Measurements from ENCODE around the gene PPP1R12B.
"Not testable (repeated sequence)": the region's sequence is repeated elsewhere in the genome, so short reads cannot be mapped to it uniquely, and the experiment has no call there.

Gene PPP1R12B

DNA sequence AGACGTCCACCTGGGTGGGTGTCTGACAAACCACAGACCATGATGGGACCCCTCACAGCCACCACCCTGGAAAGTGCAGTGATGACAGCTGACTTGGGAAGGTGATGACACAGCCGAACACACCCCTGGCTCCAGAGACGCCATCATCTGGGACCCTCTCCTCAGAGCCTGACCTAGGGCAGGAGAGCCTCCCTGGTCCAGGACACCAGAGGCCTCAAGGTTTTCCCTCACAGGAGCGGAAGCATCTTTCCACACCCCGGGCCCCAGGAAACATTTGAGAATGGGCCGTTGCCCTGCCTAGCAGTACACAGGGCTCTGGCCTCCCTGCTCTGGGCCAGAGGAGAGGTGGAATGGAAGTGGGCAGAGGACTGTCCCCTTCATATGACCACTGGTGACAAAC lies 282.0 kb downstream of the PPP1R12B start:
- TF ChIP-seq, protein P1, sequence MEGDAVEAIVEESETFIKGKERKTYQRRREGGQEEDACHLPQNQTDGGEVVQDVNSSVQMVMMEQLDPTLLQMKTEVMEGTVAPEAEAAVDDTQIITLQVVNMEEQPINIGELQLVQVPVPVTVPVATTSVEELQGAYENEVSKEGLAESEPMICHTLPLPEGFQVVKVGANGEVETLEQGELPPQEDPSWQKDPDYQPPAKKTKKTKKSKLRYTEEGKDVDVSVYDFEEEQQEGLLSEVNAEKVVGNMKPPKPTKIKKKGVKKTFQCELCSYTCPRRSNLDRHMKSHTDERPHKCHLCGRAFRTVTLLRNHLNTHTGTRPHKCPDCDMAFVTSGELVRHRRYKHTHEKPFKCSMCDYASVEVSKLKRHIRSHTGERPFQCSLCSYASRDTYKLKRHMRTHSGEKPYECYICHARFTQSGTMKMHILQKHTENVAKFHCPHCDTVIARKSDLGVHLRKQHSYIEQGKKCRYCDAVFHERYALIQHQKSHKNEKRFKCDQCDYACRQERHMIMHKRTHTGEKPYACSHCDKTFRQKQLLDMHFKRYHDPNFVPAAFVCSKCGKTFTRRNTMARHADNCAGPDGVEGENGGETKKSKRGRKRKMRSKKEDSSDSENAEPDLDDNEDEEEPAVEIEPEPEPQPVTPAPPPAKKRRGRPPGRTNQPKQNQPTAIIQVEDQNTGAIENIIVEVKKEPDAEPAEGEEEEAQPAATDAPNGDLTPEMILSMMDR (IDR thresholded peaks at IDR 0.05), result no peak

DNA sequence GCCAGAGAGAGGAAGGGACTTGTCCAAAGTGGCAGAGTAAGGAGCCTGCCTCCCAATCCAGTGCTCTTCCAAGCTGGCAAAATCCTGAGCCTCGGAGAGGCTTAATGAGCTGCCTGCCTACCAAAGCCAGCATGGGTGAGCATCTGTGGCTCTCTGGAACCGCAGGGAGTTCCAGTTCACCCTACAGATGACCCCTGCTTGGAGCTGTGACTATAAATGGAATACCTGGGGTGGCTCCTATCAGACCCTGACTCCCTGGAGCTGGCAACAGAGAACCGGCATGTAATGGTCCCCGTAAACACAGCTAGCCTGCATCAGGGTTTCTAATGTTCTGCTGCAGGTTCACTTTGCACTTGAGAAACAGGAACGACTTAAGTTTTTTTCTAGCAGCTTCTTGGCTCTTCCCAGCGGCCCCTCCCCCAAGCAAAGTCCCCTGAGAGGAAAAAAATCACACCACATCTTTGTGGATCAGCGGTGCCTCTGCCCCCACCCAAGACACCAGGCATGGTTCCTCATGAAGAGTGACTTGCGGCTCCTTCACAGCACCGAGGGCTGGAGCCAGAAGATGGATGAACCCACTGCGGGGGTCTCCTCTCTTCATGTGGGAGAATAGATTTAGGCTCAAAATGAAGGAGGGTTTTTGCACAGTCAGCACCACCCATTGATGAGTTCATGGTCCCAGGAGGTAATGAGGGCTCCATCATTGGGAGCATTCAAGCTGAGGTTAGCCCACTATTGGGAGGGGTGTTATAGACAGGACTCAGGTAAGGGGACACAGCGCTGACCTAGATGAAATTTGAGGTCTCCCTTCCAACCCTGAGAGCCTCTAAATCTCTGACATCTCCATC lies 282.8 kb downstream of the PPP1R12B start:
- Mint-ChIP-seq H3K4me3 (no peak overlapping the region), H3K4me1 (peaks cover 23% of the 10 kb centered on the region), H3K27ac (peak overlapping the region; percentile 45), H3K27me3 (ENCODE audit: low read depth, poor library complexity) (peaks cover 50% of the 10 kb centered on the region), H3K9me3 (no peaks in the 10 kb centered on the region), H3K36me3 (ENCODE audit: low read depth) (no peaks in the 10 kb centered on the region)
- no peak for DNase-seq
- TF ChIP-seq, protein P1 (IDR thresholded peaks at IDR 0.05), result no peak

More for the DNA sequence above, 282.0 kb downstream of the PPP1R12B start:
- H3K9me3 Mint-ChIP-seq, result no peaks in the 10 kb centered on the region
- no peak overlapping the region for H3K27ac Mint-ChIP-seq
- peaks cover 27% of the 10 kb centered on the region for H3K4me1 Mint-ChIP-seq
- H3K4me3 Mint-ChIP-seq, result no peak overlapping the region
- peaks cover 43% of the 10 kb centered on the region for H3K27me3 Mint-ChIP-seq (ENCODE audit: low read depth, poor library complexity)
- H3K36me3 Mint-ChIP-seq (ENCODE audit: low read depth), result no peaks in the 10 kb centered on the region
- no peak for DNase-seq

DNA sequence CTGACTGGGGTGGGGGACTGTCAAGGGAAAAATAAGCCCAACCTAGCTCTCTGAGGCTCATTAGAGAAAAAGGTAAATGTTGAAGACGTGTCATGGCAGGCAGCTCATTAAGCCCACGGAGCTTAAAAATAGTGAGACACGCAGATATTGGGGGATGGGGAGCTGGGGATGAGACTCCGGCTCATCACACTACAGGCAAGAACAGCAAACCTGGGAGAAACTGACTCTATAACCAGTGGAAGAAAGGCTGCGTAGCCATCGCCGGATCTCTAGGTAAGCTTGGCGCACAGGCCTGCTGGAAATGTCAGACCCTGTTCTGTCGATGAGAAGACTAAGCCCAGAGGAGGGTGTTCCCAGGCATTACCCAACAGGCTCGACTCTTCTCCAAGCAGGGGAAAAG lies 283.7 kb downstream of the PPP1R12B start:
- TF ChIP-seq, protein P1 (IDR thresholded peaks at IDR 0.05), result no peak
- H3K27me3 Mint-ChIP-seq (ENCODE audit: low read depth, poor library complexity), result peaks cover 55% of the 10 kb centered on the region
- no peak overlapping the region for H3K4me3 Mint-ChIP-seq
- no peaks in the 10 kb centered on the region for H3K9me3 Mint-ChIP-seq
- DNase-seq, result no peak
- H3K4me1 Mint-ChIP-seq, result peaks cover 16% of the 10 kb centered on the region
- H3K27ac Mint-ChIP-seq, result peak overlapping the region; percentile 21
- no peaks in the 10 kb centered on the region for H3K36me3 Mint-ChIP-seq (ENCODE audit: low read depth)

DNA sequence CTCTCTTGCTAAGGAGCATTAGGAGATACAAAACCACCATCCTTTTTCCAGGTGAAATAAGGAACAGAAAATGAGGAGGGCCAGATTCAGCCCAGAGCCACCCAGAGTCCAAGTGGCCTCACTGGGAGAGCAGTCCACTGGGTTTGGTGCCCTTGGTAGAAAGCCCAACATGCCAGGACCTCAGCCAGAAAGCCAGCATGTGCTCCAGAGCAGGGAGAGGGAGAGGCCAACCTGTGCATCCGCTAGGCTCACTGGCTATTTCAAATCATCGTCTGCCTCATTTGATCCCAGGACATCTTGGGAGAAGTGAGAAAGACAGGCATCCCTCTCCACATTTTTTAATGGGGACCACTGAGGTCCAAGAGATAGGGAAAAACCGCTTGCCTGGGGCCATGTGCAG lies 287.7 kb downstream of the PPP1R12B start:
- not testable (repeated sequence) for H3K4me3 Mint-ChIP-seq; H3K9me3 Mint-ChIP-seq; H3K36me3 Mint-ChIP-seq (ENCODE audit: low read depth); DNase-seq; H3K27ac Mint-ChIP-seq
- Mint-ChIP-seq H3K4me1 (peaks cover 29% of the 10 kb centered on the region), H3K27me3 (ENCODE audit: low read depth, poor library complexity) (peaks cover 81% of the 10 kb centered on the region)

DNA sequence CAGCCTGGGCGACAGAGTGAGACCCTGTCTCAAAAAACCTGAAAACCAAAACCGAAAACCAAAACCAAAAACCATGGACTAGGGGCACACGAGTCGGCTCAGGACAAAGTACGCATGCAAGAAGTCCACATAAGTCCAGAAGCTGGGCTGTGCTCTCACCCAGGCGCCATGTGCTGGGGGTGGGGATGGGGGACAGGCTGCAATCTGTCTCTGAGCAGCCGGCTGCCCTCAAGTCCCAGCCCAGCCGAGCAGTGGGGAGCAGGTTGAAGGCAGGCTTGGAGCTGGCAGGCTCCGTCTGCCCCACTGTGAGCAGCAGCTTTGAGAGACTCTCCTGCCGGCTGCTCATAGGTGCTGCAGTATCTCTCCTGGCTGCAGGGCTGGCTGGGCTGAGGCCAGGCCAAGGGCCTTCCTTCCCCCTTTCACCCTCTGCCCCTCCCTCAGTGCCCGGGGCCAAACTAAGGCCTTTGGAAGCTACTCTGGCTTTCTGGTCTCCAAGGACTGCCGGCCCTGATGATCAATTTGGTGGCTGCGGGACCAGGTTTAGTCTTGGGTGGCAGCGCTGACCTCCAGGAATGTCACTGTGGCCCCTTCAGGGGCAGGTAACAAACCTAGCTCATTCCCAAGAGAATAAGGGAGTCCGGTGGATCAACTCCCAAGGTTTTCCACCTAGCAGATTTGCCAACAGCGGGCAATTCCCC lies 289.0 kb downstream of the PPP1R12B start:
- H3K4me3 Mint-ChIP-seq; H3K27ac Mint-ChIP-seq; H3K9me3 Mint-ChIP-seq; H3K36me3 Mint-ChIP-seq (ENCODE audit: low read depth); DNase-seq: not testable (repeated sequence)
- H3K4me1 Mint-ChIP-seq, result peaks cover 29% of the 10 kb centered on the region
- H3K27me3 Mint-ChIP-seq (ENCODE audit: low read depth, poor library complexity), result peaks cover 86% of the 10 kb centered on the region

DNA sequence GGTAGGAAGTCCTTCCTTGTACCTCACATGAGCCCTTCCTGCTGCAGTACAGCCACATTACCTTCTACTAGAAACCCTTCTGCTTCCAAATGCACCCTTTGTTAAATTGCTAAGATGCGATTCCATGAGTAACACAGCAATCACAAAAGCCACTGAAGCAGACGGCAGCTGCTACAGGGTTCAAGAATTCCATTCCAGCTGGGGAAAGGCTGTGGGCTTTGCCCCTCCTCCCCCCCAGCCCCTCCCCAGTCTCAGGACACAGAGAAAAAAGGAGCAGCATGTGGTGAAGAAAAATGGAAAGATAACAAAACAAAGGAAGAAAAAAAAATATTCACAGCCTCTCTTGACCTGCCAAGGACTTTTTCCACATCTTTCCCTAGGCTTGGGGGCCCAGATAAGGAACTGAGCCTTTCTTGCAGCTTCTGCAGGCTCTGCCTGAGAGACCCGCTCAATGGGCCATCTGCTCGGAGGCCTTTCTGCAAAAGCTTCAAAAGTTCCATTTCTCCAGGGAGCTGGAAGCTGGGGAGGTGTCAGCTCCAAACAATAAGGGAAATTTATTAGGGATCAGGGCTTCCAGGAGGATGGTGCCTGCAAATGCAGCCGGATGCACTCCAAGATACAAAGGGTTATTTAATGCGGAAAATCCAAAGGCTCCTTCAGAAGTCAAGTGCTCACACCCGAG lies 289.7 kb downstream of the PPP1R12B start:
- Mint-ChIP-seq H3K27ac (no peak overlapping the region), H3K4me1 (peaks cover 35% of the 10 kb centered on the region), H3K4me3 (no peak overlapping the region), H3K27me3 (ENCODE audit: low read depth, poor library complexity) (peaks cover 86% of the 10 kb centered on the region), H3K36me3 (ENCODE audit: low read depth) (no peaks in the 10 kb centered on the region), H3K9me3 (no peaks in the 10 kb centered on the region)
- DNase-seq, result no peak
- TF ChIP-seq, protein P1 (IDR thresholded peaks at IDR 0.05), result no peak

DNA sequence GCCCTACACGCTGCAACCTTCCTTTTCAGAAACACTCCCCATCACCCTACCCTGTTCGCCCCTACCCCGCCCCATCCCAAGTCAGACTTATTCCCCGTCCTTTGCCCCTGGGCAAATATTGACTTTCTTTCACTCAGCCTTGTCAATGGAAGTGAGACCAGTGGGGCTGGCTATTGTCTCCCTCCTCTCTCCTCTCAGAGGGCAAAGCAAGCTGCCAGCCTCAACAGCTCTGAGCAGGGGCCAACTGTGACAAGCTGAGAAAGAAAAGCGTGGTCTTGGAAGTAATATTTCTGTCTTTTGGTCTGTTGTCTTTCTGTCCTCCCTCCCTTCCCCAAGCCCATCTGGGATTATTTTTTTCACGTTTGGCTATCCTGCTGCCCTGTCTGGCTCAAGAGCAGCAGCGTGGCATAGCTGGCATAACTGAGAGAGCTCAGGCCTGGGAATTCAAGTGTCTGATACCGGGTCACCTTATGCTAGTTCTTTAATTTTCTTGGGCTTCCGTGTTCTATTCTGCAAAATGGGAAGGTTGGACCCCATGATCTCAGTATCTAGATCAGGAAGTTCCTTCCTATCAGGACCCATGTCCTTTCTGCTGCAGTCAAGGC lies 290.3 kb downstream of the PPP1R12B start:
- H3K4me1 Mint-ChIP-seq, result peaks cover 37% of the 10 kb centered on the region
- H3K4me3 Mint-ChIP-seq; H3K36me3 Mint-ChIP-seq (ENCODE audit: low read depth); DNase-seq; H3K9me3 Mint-ChIP-seq; H3K27ac Mint-ChIP-seq: not testable (repeated sequence)
- H3K27me3 Mint-ChIP-seq (ENCODE audit: low read depth, poor library complexity), result peaks cover 90% of the 10 kb centered on the region
